Activated T-cell treated with anti-CD3 and anti-CD28 coated beads, Interleukin-2, amount 50 U/mL, for 4 hours (primary cell): Measurements from ENCODE around the gene LAMB3. TPM values are rescaled to one million over a fixed set of nuclear protein-coding genes. Genes with fewer than 3 reads are reported as not detected.

ENCODE experiments used
- ATAC-seq, 2 donors: fragments of 200-7000 bp; cut with Tn5 transposase; one replicate each; pipeline ENCODE4 v1.10.0; 2021
- DNase-seq: peaks from one replicate; pipeline ENCODE4 v3.0.0-alpha.2; 2020
- H3K27me3 Mint-ChIP-seq: one replicate; pipeline ENCODE4 v1.8.0; 2021; ENCODE audit warnings: low read depth, mixed read lengths
- H3K36me3 Mint-ChIP-seq: one replicate; pipeline ENCODE4 v1.8.0; 2022; ENCODE audit warnings: mixed read lengths; ENCODE audit not compliant: insufficient read depth
- H3K4me1 Mint-ChIP-seq: one replicate; pipeline ENCODE4 v1.8.0; 2021; ENCODE audit warnings: low read depth, mixed read lengths
- H3K4me3 Mint-ChIP-seq: one replicate; pipeline ENCODE4 v1.8.0; 2021; ENCODE audit warnings: mild to moderate bottlenecking, moderate library complexity, mixed read lengths
- H3K9me3 Mint-ChIP-seq: one replicate; pipeline ENCODE4 v1.8.0; 2021; ENCODE audit warnings: mixed read lengths
- total RNA-seq, 3 donors: library from RNA; stranded (reverse); gene quantifications; one replicate each; pipeline ENCODE4 v1.2.1, GENCODE V29; 2021

The LAMB3 gene
- total RNA-seq, 3 donors from 2014 or later, result 0.38 to 1.5 (median 0.55) TPM

- Mint-ChIP-seq H3K4me1 (peaks cover 18% of the 10 kb centered on the region), H3K9me3 (no peaks in the 10 kb centered on the region), H3K27me3 (peaks cover 41% of the 10 kb centered on the region), H3K36me3 (no peaks in the 10 kb centered on the region), H3K4me3 (no peak overlapping the region)
- ATAC-seq (no peak), DNase-seq (no peak)
Measured at GRCh38 chr1:209567698-209568175, 84.5 kb downstream of the LAMB3 start.

- ATAC-seq (peak; percentile 80 to 84), DNase-seq (peak; percentile 64)
- no peak overlapping the region for H3K4me3 Mint-ChIP-seq
- H3K27me3 Mint-ChIP-seq, result peaks cover 40% of the 10 kb centered on the region
- peaks cover 18% of the 10 kb centered on the region for H3K4me1 Mint-ChIP-seq
- H3K9me3 Mint-ChIP-seq, result no peaks in the 10 kb centered on the region
- H3K36me3 Mint-ChIP-seq, result no peaks in the 10 kb centered on the region
Measured at GRCh38 chr1:209565759-209566678, 86.2 kb downstream of the LAMB3 start.

Other genes starting within 250 kb of the LAMB3 start
- gene CAMK1G, start 68.7 kb downstream of the LAMB3 start, total RNA-seq, result under 1 TPM; 0.08 to 0.15 (median 0.14) TPM
- gene G0S2, start 23.0 kb upstream of the LAMB3 start, total RNA-seq, result 10 to 100 TPM; 16.3 to 55.6 (median 39.0) TPM
- 1 to 10 TPM; 2.6 to 8.7 (median 2.7) TPM for gene HSD11B1, start 52.4 kb upstream of the LAMB3 start, total RNA-seq
- gene TRAF3IP3, start 103.6 kb upstream of the LAMB3 start, total RNA-seq, result 100 to 1,000 TPM in 1 of 3 donors, 10 to 100 TPM in 2; 59.0 to 109 (median 85.2) TPM
- gene C1orf74, start 132.1 kb upstream of the LAMB3 start, total RNA-seq, result 1 to 10 TPM; 1.6 to 2.1 (median 1.7) TPM
- gene IRF6, start 153.7 kb upstream of the LAMB3 start, total RNA-seq, result under 1 TPM; 0.11 to 0.15 (median 0.13) TPM
- gene UTP25, start 175.5 kb upstream of the LAMB3 start, total RNA-seq, result 10 to 100 TPM; 16.9 to 18.6 (median 17.7) TPM